ENCODE measurements around the gene MAFG. TPM values are rescaled to one million over a fixed set of nuclear protein-coding genes. Genes with fewer than 3 reads are reported as not detected.
"Not testable (repeated sequence)": the region's sequence is repeated elsewhere in the genome, so short reads cannot be mapped to it uniquely, and the experiment has no call there.

The MAFG gene
- total RNA-seq, 1 experiment from 2014 or later: 29.8 TPM

DNA sequence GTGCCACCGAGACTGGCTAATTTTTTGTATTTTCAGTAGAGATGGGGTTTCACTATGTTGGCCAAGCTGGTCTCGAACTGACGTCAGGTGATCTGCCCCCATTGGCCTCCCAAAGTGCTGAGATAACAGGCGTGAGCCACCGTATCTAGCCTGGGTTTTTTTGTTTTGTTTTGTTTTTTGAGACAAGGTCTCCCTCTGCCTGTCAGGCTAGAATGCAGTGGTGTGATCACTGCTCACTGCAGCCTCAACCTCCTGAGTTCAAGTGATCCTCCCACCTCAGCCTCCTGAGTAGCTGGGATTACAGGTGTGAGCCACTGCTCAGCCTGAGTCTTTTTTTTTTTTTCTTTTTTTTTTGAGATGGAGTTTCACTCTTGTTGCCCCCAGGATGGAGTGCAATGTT lies 25.9 kb upstream of the MAFG start:
- ATAC-seq; H3K36me3 Mint-ChIP-seq; H3K4me3 Mint-ChIP-seq; DNase-seq (ENCODE audit: low spot score); POLR2A ChIA-PET; H3K9me3 Mint-ChIP-seq; H3K27ac Mint-ChIP-seq; H3K4me1 Mint-ChIP-seq: not testable (repeated sequence)
- peaks cover 20% of the 10 kb centered on the region for H3K27me3 Mint-ChIP-seq (ENCODE audit: low read depth)
- CTCF ChIA-PET: interaction anchor here (0.7 to 2.4 kb wide), 2 partner anchors 9 to 292 kb away, joined by 3 to 6 read pairs; no protein-coding TSS in a partner anchor

DNA sequence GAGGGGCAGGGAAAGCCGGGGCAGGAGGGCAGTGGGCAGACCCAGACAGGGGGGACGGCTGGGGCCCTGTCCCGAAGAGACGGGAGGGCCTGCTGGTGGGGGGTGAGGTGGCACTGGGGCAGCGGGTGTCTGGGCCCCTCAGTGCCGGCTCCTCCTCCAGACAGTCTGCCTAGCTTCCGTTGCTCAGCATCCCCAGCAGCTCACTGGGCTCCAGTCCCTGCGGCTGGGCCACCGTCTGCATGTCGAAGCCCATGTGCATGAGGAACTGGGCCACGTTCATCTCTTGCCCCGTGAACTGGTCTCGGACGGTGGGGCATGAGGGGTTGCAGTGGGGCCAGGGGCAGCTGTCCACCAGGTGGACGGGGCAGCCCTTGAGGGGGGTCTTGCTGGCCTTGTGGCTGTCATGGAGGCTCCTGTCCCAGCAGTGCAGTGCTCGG lies 25.3 kb upstream of the MAFG start:
- Mint-ChIP-seq H3K27me3 (ENCODE audit: low read depth) (peaks cover 13% of the 10 kb centered on the region), H3K4me3 (no peak overlapping the region), H3K36me3 (no peaks in the 10 kb centered on the region), H3K4me1 (no peaks in the 10 kb centered on the region), H3K27ac (no peak overlapping the region), H3K9me3 (no peaks in the 10 kb centered on the region)
- POLR2A ChIA-PET: no interaction called here
- DNase-seq (ENCODE audit: low spot score): no peak
- ATAC-seq: no peak; the same call in 1 of the 2 replicates
- CTCF ChIA-PET: interaction anchor here (1.2 to 2.4 kb wide), 2 partner anchors 8 to 15 kb away, joined by 3 to 6 read pairs; no protein-coding TSS in a partner anchor
- TF ChIP-seq ZNF317 (CRISPR knock-in tag; IDR thresholded peaks at IDR 0.05; ENCODE audit: borderline replicate concordance, low read depth) (no peak), RORB (CRISPR knock-in tag; IDR thresholded peaks at IDR 0.05) (no peak), OVOL2 (CRISPR knock-in tag; IDR thresholded peaks at IDR 0.05; ENCODE audit: borderline replicate concordance) (no peak)
- TF ChIP-seq, protein P1, sequence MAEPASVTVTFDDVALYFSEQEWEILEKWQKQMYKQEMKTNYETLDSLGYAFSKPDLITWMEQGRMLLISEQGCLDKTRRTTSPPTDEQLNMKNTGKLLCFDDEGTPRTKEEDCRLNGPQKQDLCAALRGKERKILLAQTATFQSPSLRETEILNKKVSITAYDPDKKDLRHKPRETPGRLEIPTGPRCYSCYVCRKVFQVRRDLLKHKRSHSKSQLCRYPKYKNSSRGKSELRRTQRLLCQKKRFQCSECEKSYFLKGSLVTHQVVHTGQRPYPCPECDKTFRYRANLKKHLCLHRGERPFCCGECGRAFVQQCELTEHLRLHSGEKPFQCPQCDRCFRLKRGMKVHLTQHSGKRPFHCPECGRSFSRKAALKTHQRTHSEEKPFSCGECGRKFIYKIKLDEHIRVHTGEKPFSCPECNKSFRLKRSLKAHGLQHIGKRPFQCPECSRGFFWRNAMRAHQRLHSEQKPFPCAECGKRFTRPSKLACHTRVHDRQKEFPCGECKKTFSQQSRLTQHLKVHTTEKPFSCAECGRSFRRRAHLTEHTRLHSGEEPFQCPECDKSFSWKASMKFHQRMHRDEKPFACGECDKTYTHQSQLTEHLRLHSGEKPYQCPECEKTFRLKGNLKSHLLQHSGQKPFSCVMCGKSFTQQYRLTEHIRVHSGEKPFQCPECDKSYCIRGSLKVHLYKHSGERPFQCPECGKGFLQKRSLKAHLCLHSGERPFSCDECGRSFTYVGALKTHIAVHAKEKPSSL (CRISPR knock-in tag; conservative IDR thresholded peaks at IDR 0.05): no peak
- TF ChIP-seq, protein P2, sequence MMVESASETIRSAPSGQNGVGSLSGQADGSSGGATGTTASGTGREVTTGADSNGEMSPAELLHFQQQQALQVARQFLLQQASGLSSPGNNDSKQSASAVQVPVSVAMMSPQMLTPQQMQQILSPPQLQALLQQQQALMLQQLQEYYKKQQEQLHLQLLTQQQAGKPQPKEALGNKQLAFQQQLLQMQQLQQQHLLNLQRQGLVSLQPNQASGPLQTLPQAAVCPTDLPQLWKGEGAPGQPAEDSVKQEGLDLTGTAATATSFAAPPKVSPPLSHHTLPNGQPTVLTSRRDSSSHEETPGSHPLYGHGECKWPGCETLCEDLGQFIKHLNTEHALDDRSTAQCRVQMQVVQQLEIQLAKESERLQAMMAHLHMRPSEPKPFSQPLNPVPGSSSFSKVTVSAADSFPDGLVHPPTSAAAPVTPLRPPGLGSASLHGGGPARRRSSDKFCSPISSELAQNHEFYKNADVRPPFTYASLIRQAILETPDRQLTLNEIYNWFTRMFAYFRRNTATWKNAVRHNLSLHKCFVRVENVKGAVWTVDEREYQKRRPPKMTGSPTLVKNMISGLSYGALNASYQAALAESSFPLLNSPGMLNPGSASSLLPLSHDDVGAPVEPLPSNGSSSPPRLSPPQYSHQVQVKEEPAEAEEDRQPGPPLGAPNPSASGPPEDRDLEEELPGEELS (CRISPR knock-in tag; IDR thresholded peaks at IDR 0.05): no peak
- TF ChIP-seq, protein P3, sequence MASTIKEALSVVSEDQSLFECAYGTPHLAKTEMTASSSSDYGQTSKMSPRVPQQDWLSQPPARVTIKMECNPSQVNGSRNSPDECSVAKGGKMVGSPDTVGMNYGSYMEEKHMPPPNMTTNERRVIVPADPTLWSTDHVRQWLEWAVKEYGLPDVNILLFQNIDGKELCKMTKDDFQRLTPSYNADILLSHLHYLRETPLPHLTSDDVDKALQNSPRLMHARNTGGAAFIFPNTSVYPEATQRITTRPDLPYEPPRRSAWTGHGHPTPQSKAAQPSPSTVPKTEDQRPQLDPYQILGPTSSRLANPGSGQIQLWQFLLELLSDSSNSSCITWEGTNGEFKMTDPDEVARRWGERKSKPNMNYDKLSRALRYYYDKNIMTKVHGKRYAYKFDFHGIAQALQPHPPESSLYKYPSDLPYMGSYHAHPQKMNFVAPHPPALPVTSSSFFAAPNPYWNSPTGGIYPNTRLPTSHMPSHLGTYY (CRISPR knock-in tag; IDR thresholded peaks at IDR 0.05): no peak
- TF ChIP-seq, protein P4, sequence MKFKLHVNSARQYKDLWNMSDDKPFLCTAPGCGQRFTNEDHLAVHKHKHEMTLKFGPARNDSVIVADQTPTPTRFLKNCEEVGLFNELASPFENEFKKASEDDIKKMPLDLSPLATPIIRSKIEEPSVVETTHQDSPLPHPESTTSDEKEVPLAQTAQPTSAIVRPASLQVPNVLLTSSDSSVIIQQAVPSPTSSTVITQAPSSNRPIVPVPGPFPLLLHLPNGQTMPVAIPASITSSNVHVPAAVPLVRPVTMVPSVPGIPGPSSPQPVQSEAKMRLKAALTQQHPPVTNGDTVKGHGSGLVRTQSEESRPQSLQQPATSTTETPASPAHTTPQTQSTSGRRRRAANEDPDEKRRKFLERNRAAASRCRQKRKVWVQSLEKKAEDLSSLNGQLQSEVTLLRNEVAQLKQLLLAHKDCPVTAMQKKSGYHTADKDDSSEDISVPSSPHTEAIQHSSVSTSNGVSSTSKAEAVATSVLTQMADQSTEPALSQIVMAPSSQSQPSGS (CRISPR knock-in tag; IDR thresholded peaks at IDR 0.05; ENCODE audit: borderline replicate concordance, low read depth): no peak
- TF ChIP-seq, protein P5, sequence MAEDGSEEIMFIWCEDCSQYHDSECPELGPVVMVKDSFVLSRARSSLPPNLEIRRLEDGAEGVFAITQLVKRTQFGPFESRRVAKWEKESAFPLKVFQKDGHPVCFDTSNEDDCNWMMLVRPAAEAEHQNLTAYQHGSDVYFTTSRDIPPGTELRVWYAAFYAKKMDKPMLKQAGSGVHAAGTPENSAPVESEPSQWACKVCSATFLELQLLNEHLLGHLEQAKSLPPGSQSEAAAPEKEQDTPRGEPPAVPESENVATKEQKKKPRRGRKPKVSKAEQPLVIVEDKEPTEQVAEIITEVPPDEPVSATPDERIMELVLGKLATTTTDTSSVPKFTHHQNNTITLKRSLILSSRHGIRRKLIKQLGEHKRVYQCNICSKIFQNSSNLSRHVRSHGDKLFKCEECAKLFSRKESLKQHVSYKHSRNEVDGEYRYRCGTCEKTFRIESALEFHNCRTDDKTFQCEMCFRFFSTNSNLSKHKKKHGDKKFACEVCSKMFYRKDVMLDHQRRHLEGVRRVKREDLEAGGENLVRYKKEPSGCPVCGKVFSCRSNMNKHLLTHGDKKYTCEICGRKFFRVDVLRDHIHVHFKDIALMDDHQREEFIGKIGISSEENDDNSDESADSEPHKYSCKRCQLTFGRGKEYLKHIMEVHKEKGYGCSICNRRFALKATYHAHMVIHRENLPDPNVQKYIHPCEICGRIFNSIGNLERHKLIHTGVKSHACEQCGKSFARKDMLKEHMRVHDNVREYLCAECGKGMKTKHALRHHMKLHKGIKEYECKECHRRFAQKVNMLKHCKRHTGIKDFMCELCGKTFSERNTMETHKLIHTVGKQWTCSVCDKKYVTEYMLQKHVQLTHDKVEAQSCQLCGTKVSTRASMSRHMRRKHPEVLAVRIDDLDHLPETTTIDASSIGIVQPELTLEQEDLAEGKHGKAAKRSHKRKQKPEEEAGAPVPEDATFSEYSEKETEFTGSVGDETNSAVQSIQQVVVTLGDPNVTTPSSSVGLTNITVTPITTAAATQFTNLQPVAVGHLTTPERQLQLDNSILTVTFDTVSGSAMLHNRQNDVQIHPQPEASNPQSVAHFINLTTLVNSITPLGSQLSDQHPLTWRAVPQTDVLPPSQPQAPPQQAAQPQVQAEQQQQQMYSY (CRISPR knock-in tag; IDR thresholded peaks at IDR 0.05): no peak
- TF ChIP-seq, protein P6, sequence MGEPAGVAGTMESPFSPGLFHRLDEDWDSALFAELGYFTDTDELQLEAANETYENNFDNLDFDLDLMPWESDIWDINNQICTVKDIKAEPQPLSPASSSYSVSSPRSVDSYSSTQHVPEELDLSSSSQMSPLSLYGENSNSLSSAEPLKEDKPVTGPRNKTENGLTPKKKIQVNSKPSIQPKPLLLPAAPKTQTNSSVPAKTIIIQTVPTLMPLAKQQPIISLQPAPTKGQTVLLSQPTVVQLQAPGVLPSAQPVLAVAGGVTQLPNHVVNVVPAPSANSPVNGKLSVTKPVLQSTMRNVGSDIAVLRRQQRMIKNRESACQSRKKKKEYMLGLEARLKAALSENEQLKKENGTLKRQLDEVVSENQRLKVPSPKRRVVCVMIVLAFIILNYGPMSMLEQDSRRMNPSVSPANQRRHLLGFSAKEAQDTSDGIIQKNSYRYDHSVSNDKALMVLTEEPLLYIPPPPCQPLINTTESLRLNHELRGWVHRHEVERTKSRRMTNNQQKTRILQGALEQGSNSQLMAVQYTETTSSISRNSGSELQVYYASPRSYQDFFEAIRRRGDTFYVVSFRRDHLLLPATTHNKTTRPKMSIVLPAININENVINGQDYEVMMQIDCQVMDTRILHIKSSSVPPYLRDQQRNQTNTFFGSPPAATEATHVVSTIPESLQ (CRISPR knock-in tag; IDR thresholded peaks at IDR 0.05): no peak
- TF ChIP-seq, protein P7, sequence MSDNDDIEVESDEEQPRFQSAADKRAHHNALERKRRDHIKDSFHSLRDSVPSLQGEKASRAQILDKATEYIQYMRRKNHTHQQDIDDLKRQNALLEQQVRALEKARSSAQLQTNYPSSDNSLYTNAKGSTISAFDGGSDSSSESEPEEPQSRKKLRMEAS (CRISPR knock-in tag; IDR thresholded peaks at IDR 0.05): no peak
- TF ChIP-seq, protein P8, sequence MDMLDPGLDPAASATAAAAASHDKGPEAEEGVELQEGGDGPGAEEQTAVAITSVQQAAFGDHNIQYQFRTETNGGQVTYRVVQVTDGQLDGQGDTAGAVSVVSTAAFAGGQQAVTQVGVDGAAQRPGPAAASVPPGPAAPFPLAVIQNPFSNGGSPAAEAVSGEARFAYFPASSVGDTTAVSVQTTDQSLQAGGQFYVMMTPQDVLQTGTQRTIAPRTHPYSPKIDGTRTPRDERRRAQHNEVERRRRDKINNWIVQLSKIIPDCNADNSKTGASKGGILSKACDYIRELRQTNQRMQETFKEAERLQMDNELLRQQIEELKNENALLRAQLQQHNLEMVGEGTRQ (CRISPR knock-in tag; IDR thresholded peaks at IDR 0.05): no peak
- TF ChIP-seq, protein P9, sequence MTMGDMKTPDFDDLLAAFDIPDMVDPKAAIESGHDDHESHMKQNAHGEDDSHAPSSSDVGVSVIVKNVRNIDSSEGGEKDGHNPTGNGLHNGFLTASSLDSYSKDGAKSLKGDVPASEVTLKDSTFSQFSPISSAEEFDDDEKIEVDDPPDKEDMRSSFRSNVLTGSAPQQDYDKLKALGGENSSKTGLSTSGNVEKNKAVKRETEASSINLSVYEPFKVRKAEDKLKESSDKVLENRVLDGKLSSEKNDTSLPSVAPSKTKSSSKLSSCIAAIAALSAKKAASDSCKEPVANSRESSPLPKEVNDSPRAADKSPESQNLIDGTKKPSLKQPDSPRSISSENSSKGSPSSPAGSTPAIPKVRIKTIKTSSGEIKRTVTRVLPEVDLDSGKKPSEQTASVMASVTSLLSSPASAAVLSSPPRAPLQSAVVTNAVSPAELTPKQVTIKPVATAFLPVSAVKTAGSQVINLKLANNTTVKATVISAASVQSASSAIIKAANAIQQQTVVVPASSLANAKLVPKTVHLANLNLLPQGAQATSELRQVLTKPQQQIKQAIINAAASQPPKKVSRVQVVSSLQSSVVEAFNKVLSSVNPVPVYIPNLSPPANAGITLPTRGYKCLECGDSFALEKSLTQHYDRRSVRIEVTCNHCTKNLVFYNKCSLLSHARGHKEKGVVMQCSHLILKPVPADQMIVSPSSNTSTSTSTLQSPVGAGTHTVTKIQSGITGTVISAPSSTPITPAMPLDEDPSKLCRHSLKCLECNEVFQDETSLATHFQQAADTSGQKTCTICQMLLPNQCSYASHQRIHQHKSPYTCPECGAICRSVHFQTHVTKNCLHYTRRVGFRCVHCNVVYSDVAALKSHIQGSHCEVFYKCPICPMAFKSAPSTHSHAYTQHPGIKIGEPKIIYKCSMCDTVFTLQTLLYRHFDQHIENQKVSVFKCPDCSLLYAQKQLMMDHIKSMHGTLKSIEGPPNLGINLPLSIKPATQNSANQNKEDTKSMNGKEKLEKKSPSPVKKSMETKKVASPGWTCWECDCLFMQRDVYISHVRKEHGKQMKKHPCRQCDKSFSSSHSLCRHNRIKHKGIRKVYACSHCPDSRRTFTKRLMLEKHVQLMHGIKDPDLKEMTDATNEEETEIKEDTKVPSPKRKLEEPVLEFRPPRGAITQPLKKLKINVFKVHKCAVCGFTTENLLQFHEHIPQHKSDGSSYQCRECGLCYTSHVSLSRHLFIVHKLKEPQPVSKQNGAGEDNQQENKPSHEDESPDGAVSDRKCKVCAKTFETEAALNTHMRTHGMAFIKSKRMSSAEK (CRISPR knock-in tag; IDR thresholded peaks at IDR 0.05; ENCODE audit: borderline replicate concordance): no peak
- TF ChIP-seq, protein P10, sequence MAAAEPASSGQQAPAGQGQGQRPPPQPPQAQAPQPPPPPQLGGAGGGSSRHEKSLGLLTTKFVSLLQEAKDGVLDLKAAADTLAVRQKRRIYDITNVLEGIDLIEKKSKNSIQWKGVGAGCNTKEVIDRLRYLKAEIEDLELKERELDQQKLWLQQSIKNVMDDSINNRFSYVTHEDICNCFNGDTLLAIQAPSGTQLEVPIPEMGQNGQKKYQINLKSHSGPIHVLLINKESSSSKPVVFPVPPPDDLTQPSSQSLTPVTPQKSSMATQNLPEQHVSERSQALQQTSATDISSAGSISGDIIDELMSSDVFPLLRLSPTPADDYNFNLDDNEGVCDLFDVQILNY (CRISPR knock-in tag; IDR thresholded peaks at IDR 0.05): no peak

All from WTC11 (cell line).